ENCODE data around the gene RTN4RL1.

DNA sequence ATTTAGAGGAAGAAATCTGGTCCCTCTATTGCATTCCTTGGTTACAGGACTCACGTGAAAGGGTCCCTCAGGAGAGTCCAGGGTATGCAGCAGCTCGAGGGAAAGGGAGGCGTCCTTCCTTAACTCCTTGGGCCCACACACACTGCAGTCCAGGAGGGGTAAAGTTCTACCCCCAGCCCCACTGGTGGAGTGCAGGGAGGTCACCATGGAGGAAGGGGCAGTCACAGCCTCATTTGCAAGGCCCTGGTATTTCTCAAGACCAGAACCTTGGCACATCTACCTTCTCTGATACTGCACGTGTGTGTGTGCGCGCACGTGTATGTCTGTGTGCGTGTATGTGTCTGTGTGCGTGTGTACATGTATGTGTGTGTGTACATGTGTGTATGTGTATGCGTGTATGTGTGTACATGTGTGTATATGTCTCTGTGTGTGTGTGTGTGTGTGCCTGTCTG is 40.8 kb upstream of the RTN4RL1 start:
- TF ChIP-seq, protein P1, sequence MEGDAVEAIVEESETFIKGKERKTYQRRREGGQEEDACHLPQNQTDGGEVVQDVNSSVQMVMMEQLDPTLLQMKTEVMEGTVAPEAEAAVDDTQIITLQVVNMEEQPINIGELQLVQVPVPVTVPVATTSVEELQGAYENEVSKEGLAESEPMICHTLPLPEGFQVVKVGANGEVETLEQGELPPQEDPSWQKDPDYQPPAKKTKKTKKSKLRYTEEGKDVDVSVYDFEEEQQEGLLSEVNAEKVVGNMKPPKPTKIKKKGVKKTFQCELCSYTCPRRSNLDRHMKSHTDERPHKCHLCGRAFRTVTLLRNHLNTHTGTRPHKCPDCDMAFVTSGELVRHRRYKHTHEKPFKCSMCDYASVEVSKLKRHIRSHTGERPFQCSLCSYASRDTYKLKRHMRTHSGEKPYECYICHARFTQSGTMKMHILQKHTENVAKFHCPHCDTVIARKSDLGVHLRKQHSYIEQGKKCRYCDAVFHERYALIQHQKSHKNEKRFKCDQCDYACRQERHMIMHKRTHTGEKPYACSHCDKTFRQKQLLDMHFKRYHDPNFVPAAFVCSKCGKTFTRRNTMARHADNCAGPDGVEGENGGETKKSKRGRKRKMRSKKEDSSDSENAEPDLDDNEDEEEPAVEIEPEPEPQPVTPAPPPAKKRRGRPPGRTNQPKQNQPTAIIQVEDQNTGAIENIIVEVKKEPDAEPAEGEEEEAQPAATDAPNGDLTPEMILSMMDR (IDR thresholded peaks at IDR 0.05), result no peak
- TF ChIP-seq POLR2A (IDR thresholded peaks at IDR 0.05), result no peak

All from heart left ventricle (tissue), 13 donors.